K562 (cell line): ENCODE data around the gene TMEM187. TPM values are rescaled to one million over a fixed set of nuclear protein-coding genes. Genes with fewer than 3 reads are reported as not detected.

Experiments used
- ARNT ChIP-seq, 2 experiments: fragments of 450-650 bp; IDR thresholded peaks; 2 replicates each; pipeline ENCODE4 v1.6.1; 2016; ENCODE audit warnings: mild to moderate bottlenecking in 1 of 2
- ASH1L ChIP-seq: fragments of 450-650 bp; IDR thresholded peaks from 2 replicates; pipeline ENCODE4 v1.6.1; 2018; ENCODE audit warnings: borderline replicate concordance, mild to moderate bottlenecking, low read depth; ENCODE audit not compliant: partially characterized antibody
- DACH1 ChIP-seq: fragments of 450-650 bp; IDR thresholded peaks from 2 replicates; pipeline ENCODE4 v1.6.1; 2018; ENCODE audit not compliant: partially characterized antibody
- FOXA3 ChIP-seq, 2 experiments: fragments of 450-650 bp in 1 of 2; sonication (generic) in 1 of 2; formaldehyde crosslinking; IDR thresholded peaks in 1 of 2; conservative IDR thresholded peaks in 1 of 2; 2 replicates each; pipeline versions ENCODE4 v1.4.0 to v1.8.0; 2020 to 2022; ENCODE audit warnings: mild to moderate bottlenecking in 2 of 2, missing genetic modification reagents in 1 of 2
- GATA2 ChIP-seq: sonication (generic); formaldehyde crosslinking; IDR thresholded peaks from 2 replicates; pipeline ENCODE4 v1.4.0; 2020; ENCODE audit warnings: mild to moderate bottlenecking, missing genetic modification reagents
- JUNB ChIP-seq: fragments of 450-650 bp; formaldehyde crosslinking; conservative IDR thresholded peaks from 2 replicates; pipeline ENCODE4 v1.4.0; 2020; ENCODE audit warnings: mild to moderate bottlenecking
- PHF21A ChIP-seq: fragments of 450-650 bp; IDR thresholded peaks from 2 replicates; pipeline ENCODE4 v1.6.1; 2017; ENCODE audit warnings: low read depth, borderline replicate concordance
- POU5F1 ChIP-seq: fragments of 150-350 bp; IDR thresholded peaks from 2 replicates; pipeline ENCODE4 v1.6.1; 2014; ENCODE audit warnings: borderline replicate concordance, low read length, low read depth, mild to moderate bottlenecking; ENCODE audit not compliant: partially characterized antibody
- ZNF586 ChIP-seq: fragments of 450-650 bp; formaldehyde crosslinking; conservative IDR thresholded peaks from 2 replicates; pipeline ENCODE4 v1.4.0; 2020; ENCODE audit warnings: mild to moderate bottlenecking, moderate library complexity
- polyA plus RNA-seq, 8 experiments: library from polyadenylated mRNA; depleted of rRNA in 4 of 8; stranded (reverse) in 5 of 8; unstranded in 3 of 8; fragments of >200 nt; fragmentation: Nextera tagmentation in 2 of 8; fragmentation: Illumina TruSeq in 1 of 8; extraction: Ambion mirVana in 2 of 8; extraction: Trizol in 1 of 8; gene quantifications; 2 replicates each; pipeline versions ENCODE4 v1.2.1 to v1.2.3, GENCODE V29; 2011 to 2014; ENCODE audit warnings: inconsistent platforms in 1 of 8, missing spikeins in 1 of 8
- total RNA-seq, 7 experiments: library from RNA; depleted of rRNA in 6 of 7; stranded (reverse); fragments of >200 nt in 6 of 7; fragmentation: Illumina TruSeq in 2 of 7; extraction: Trizol in 2 of 7; gene quantifications; 2 replicates each; pipeline versions ENCODE4 v1.2.1 to v1.2.3, GENCODE V29; 2011 to 2021; ENCODE audit warnings: low replicate concordance in 1 of 7
- TF ChIP-seq, protein P1 (sequence below): fragments of 450-650 bp; formaldehyde crosslinking; IDR thresholded peaks from 2 replicates; pipeline ENCODE4 v1.4.0; 2022; ENCODE audit warnings: missing genetic modification characterization
- TF ChIP-seq, protein P2 (sequence below), 2 experiments: IDR thresholded peaks; 2 replicates each; pipeline ENCODE4 v1.6.1; 2011; ENCODE audit warnings: borderline replicate concordance in 1 of 2, control low read depth in 1 of 2, low read depth in 1 of 2, low read length in 1 of 2, mild to moderate bottlenecking in 1 of 2, mixed read lengths in 1 of 2, moderate library complexity in 1 of 2; ENCODE audit not compliant: insufficient read depth in 1 of 2, insufficient read length in 1 of 2, poor library complexity in 1 of 2, severe bottlenecking in 1 of 2; ENCODE audit errors: extremely low read depth in 1 of 2
- TF ChIP-seq, protein P3 (sequence below): fragments of 450-650 bp; conservative IDR thresholded peaks from 2 replicates; pipeline ENCODE4 v1.6.1; 2016; ENCODE audit warnings: missing genetic modification characterization, low read depth, mild to moderate bottlenecking, control low read depth, missing compliant biosample characterization
- TF ChIP-seq, protein P4 (sequence below): sonication (generic); formaldehyde crosslinking; IDR thresholded peaks from 2 replicates; pipeline ENCODE4 v1.8.0; 2022; ENCODE audit warnings: mild to moderate bottlenecking, missing genetic modification reagents
- TF ChIP-seq, protein P5 (sequence below): fragments of 250-450 bp; sonication (Bioruptor Pico); IDR thresholded peaks from 2 replicates; pipeline ENCODE4 v1.9.0; 2021; ENCODE audit warnings: mild to moderate bottlenecking, inconsistent platforms

Gene TMEM187
- total and polyA plus RNA-seq, 9 of the 15 experiments (the other 6 are each of a cell fraction or from before 2014, with no cell fraction given), result 0.13 to 6.4 (median 1.6) TPM

DNA sequence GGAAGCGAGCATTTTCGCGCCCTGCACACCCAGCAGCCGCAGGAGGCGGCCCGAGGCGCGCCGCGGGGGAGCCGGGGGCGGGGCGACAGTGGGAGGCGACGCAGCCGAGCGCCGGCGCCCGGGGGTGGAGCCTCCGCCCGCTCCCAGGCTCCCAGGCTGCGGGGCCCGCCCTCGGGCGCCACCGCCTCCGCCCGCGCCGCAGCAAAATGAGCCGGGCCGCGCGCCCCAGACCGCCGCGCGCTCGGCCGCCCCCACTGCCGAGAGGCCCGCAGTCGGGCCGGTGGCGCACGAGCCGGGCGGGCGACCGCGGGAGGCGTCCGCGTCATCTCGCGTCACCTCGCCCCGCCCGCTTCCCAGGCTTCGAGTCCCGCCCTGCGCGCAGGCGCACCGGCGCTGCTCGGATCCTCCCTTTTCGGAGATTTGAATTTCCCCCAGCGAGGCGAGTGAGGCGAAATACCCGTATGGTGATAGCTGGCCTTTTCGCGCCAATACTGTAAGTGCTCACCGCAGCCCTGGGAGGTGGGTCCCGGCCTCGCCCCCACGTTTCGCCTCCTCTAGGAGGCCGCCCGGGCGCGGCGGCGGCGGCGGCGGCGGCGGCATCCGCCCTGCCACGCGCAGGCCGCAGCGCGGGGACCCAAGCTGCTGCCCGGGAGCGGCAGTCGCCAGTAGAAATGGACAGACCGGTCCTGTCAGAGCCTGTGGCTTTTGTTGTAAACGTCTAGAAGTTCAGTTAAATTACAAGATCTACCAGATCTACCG lies at the start of gene TMEM187 (continued):
- TF ChIP-seq, protein P1, sequence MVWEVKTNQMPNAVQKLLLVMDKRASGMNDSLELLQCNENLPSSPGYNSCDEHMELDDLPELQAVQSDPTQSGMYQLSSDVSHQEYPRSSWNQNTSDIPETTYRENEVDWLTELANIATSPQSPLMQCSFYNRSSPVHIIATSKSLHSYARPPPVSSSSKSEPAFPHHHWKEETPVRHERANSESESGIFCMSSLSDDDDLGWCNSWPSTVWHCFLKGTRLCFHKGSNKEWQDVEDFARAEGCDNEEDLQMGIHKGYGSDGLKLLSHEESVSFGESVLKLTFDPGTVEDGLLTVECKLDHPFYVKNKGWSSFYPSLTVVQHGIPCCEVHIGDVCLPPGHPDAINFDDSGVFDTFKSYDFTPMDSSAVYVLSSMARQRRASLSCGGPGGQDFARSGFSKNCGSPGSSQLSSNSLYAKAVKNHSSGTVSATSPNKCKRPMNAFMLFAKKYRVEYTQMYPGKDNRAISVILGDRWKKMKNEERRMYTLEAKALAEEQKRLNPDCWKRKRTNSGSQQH (CRISPR knock-in tag), result no peak
- TF ChIP-seq GATA2 (no peak), JUNB (CRISPR knock-in tag) (no peak), POU5F1 (no peak), DACH1 (no peak), ASH1L (no peak), PHF21A (no peak), ZNF586 (CRISPR knock-in tag) (no peak), ARNT (IDR thresholded peaks at IDR 0.05) (no peak), FOXA3 (CRISPR knock-in tag; conservative IDR thresholded peaks at IDR 0.05 in 1 of 2, IDR thresholded peaks at IDR 0.05 in 1 of 2) (no peak)
- TF ChIP-seq, protein P2, sequence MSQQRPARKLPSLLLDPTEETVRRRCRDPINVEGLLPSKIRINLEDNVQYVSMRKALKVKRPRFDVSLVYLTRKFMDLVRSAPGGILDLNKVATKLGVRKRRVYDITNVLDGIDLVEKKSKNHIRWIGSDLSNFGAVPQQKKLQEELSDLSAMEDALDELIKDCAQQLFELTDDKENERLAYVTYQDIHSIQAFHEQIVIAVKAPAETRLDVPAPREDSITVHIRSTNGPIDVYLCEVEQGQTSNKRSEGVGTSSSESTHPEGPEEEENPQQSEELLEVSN (IDR thresholded peaks at IDR 0.05; ENCODE audit: borderline replicate concordance in 1 of 2, extremely low read depth in 1 of 2, insufficient read depth in 1 of 2, insufficient read length in 1 of 2, low read depth in 1 of 2, low read length in 1 of 2, poor library complexity in 1 of 2, severe bottlenecking in 1 of 2), result peak; percentile 58 to 63
- TF ChIP-seq, protein P3, sequence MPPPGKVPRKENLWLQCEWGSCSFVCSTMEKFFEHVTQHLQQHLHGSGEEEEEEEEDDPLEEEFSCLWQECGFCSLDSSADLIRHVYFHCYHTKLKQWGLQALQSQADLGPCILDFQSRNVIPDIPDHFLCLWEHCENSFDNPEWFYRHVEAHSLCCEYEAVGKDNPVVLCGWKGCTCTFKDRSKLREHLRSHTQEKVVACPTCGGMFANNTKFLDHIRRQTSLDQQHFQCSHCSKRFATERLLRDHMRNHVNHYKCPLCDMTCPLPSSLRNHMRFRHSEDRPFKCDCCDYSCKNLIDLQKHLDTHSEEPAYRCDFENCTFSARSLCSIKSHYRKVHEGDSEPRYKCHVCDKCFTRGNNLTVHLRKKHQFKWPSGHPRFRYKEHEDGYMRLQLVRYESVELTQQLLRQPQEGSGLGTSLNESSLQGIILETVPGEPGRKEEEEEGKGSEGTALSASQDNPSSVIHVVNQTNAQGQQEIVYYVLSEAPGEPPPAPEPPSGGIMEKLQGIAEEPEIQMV (tag), result no peak
- TF ChIP-seq, protein P4, sequence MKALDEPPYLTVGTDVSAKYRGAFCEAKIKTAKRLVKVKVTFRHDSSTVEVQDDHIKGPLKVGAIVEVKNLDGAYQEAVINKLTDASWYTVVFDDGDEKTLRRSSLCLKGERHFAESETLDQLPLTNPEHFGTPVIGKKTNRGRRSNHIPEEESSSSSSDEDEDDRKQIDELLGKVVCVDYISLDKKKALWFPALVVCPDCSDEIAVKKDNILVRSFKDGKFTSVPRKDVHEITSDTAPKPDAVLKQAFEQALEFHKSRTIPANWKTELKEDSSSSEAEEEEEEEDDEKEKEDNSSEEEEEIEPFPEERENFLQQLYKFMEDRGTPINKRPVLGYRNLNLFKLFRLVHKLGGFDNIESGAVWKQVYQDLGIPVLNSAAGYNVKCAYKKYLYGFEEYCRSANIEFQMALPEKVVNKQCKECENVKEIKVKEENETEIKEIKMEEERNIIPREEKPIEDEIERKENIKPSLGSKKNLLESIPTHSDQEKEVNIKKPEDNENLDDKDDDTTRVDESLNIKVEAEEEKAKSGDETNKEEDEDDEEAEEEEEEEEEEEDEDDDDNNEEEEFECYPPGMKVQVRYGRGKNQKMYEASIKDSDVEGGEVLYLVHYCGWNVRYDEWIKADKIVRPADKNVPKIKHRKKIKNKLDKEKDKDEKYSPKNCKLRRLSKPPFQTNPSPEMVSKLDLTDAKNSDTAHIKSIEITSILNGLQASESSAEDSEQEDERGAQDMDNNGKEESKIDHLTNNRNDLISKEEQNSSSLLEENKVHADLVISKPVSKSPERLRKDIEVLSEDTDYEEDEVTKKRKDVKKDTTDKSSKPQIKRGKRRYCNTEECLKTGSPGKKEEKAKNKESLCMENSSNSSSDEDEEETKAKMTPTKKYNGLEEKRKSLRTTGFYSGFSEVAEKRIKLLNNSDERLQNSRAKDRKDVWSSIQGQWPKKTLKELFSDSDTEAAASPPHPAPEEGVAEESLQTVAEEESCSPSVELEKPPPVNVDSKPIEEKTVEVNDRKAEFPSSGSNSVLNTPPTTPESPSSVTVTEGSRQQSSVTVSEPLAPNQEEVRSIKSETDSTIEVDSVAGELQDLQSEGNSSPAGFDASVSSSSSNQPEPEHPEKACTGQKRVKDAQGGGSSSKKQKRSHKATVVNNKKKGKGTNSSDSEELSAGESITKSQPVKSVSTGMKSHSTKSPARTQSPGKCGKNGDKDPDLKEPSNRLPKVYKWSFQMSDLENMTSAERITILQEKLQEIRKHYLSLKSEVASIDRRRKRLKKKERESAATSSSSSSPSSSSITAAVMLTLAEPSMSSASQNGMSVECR (CRISPR knock-in tag), result no peak
- TF ChIP-seq, protein P5, sequence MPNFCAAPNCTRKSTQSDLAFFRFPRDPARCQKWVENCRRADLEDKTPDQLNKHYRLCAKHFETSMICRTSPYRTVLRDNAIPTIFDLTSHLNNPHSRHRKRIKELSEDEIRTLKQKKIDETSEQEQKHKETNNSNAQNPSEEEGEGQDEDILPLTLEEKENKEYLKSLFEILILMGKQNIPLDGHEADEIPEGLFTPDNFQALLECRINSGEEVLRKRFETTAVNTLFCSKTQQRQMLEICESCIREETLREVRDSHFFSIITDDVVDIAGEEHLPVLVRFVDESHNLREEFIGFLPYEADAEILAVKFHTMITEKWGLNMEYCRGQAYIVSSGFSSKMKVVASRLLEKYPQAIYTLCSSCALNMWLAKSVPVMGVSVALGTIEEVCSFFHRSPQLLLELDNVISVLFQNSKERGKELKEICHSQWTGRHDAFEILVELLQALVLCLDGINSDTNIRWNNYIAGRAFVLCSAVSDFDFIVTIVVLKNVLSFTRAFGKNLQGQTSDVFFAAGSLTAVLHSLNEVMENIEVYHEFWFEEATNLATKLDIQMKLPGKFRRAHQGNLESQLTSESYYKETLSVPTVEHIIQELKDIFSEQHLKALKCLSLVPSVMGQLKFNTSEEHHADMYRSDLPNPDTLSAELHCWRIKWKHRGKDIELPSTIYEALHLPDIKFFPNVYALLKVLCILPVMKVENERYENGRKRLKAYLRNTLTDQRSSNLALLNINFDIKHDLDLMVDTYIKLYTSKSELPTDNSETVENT, result no peak
